HepG2 (cell line): ENCODE measurements around the gene IL32.

Experiments
- CTCF ChIP-seq: sonication (generic); formaldehyde crosslinking; IDR thresholded peaks from 2 replicates; pipeline ENCODE4 v1.5.0; 2020; ENCODE audit warnings: mild to moderate bottlenecking, missing genetic modification reagents, moderate library complexity
- JUN ChIP-seq: sonication (generic); formaldehyde crosslinking; IDR thresholded peaks from 2 replicates; pipeline ENCODE4 v1.4.0; 2020; ENCODE audit warnings: mild to moderate bottlenecking, missing genetic modification reagents
- NFE2L2 ChIP-seq: fragments of 150-350 bp; IDR thresholded peaks from 2 replicates; pipeline ENCODE4 v1.6.1; 2014; ENCODE audit warnings: low read length
- PREB ChIP-seq: sonication (generic); formaldehyde crosslinking; IDR thresholded peaks from 2 replicates; pipeline ENCODE4 v1.4.0; 2020; ENCODE audit warnings: missing genetic modification reagents
- THRA ChIP-seq: sonication (generic); formaldehyde crosslinking; IDR thresholded peaks from 2 replicates; pipeline ENCODE4 v1.4.0; 2020; ENCODE audit warnings: missing genetic modification reagents, borderline replicate concordance
- ZKSCAN5 ChIP-seq: sonication (generic); formaldehyde crosslinking; IDR thresholded peaks from 2 replicates; pipeline ENCODE4 v1.5.1; 2020; ENCODE audit warnings: mild to moderate bottlenecking, missing genetic modification reagents
- ZNF121 ChIP-seq: sonication (generic); formaldehyde crosslinking; IDR thresholded peaks from 2 replicates; pipeline ENCODE4 v1.5.0; 2020; ENCODE audit warnings: mild to moderate bottlenecking, missing genetic modification reagents
- ZNF558 ChIP-seq: sonication (generic); formaldehyde crosslinking; IDR thresholded peaks from 2 replicates; pipeline ENCODE4 v1.9.0; 2022; ENCODE audit warnings: mild to moderate bottlenecking, missing genetic modification reagents, borderline replicate concordance
- ZNF609 ChIP-seq: sonication (generic); formaldehyde crosslinking; IDR thresholded peaks from 2 replicates; pipeline ENCODE4 v1.4.0; 2020; ENCODE audit warnings: mild to moderate bottlenecking, missing genetic modification reagents, borderline replicate concordance

GRCh38 chr16:3058139-3059030 lies 7.1 kb upstream of the IL32 start:
- TF ChIP-seq CTCF (CRISPR knock-in tag) = no peak; the same call in 1 of the 2 replicates
- TF ChIP-seq ZNF121 (CRISPR knock-in tag) = no peak
- no peak for TF ChIP-seq THRA (CRISPR knock-in tag)
- TF ChIP-seq ZKSCAN5 (CRISPR knock-in tag) = no peak
- TF ChIP-seq ZNF609 = no peak
- TF ChIP-seq ZNF558 (CRISPR knock-in tag) = no peak
- TF ChIP-seq NFE2L2 = no peak
- no peak for TF ChIP-seq JUN (CRISPR knock-in tag)
- no peak for TF ChIP-seq PREB (CRISPR knock-in tag)
